Measurements from ENCODE around the gene FAM50B. TPM values are rescaled to one million over a fixed set of nuclear protein-coding genes. Genes with fewer than 3 reads are reported as not detected.
"Not testable (repeated sequence)": the region's sequence is repeated elsewhere in the genome, so short reads cannot be mapped to it uniquely, and the experiment has no call there.

Gene FAM50B
- total and polyA plus RNA-seq, 10 of the 15 experiments (the other 5 are each of a cell fraction or from before 2014, with no cell fraction given): 0.58 to 10.2 (median 5.9) TPM

DNA sequence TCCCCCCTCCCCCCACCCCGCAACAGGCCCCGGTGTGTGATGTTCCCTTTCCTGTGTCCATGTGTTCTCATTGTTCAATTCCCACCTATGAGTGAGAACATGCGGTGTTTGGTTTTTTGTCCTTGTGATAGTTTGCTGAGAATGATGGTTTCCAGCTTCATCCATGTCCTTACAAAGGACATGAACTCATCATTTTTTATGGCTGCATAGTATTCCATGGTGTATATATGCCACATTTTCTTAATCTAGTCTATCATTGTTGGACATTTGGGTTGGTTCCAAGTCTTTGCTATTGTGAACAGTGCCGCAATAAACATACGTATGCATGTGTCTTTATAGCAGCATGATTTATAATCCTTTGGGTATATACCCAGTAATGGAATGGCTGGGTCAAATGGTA lies 14.1 kb downstream of the FAM50B start:
- 84% methylated on average over 2 of the region's 5 CpGs for WGBS (ENCODE audit: insufficient coverage, insufficient replicate concordance, low lambda C conversion rate, missing lambda C conversion rate)
- H3K27me3 ChIP-seq (replicated peaks in 1 of 2; ENCODE audit: control insufficient read depth in 2 of 2, insufficient read depth in 2 of 2, low read length in 1 of 2); FAIRE-seq; POLR2A ChIA-PET; ATAC-seq; H3K9me3 ChIP-seq (replicated peaks; ENCODE audit: control insufficient read depth, insufficient read depth, low read length); H3K9ac ChIP-seq (ENCODE audit: control insufficient read depth, insufficient read depth, low read length); DNase-seq (ENCODE audit: low read depth, low spot score); H3K4me1 ChIP-seq (ENCODE audit: control insufficient read depth, insufficient read depth, low read length); H3K36me3 ChIP-seq (ENCODE audit: control insufficient read depth in 2 of 2, insufficient read depth in 2 of 2, low read length in 1 of 2); H3K27ac ChIP-seq (ENCODE audit: control insufficient read depth, insufficient read depth); SMC1A ChIA-PET (ENCODE audit: uncharacterized antibody, unreplicated experiment); RAD21 ChIA-PET (ENCODE audit: unreplicated experiment); H3K4me3 ChIP-seq; intact Hi-C loops (cut with micrococcal nuclease; ENCODE audit: unreplicated experiment); H4K20me1 ChIP-seq (ENCODE audit: control insufficient read depth, insufficient read depth); BruUV-seq (replicated peaks); H2AFZ ChIP-seq (ENCODE audit: control insufficient read depth, low read depth, low read length); H3K79me2 ChIP-seq (ENCODE audit: control insufficient read depth, insufficient read depth, low read length); in situ Hi-C loops (cut with MboI); H3K4me2 ChIP-seq (ENCODE audit: control insufficient read depth, insufficient read depth): not testable (repeated sequence)
- CTCF ChIA-PET: interaction anchor here (1.6 to 2.4 kb wide), 2 partner anchors 10 to 14 kb away, joined by 4 to 7 read pairs; partner anchors contain the start of gene FAM50B

DNA sequence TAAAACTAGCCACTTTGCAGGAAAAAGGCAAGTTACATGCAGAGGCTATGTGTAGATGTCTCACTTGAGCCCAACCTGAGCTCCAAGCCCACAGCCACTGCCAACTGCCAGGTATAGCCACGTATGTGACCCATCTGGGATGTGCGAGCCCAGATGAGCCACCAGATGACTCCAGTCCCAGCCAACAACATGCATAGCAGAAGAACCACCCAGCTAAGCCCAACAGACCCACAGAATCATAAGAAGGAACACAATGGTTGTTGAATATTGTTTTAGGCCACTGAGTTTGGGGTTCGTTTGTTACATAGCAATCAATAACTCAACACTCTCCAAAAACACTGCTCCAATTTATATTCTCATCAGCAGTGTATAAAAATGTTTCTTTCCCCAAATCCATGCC lies 16.3 kb downstream of the FAM50B start:
- Histone ChIP-seq H3K9me3 (replicated peaks; ENCODE audit: control insufficient read depth, insufficient read depth, low read length) (no peaks in the 10 kb centered on the region; the same call in 2 of the 3 replicates), H3K9ac (ENCODE audit: control insufficient read depth, insufficient read depth, low read length) (no peak overlapping the region), H3K79me2 (ENCODE audit: control insufficient read depth, insufficient read depth, low read length) (no peaks in the 10 kb centered on the region), H3K36me3 (ENCODE audit: control insufficient read depth in 2 of 2, insufficient read depth in 2 of 2, low read length in 1 of 2) (no peaks in the 10 kb centered on the region), H3K27ac (ENCODE audit: control insufficient read depth, insufficient read depth) (no peak overlapping the region), H3K27me3 (replicated peaks in 1 of 2; ENCODE audit: control insufficient read depth in 2 of 2, insufficient read depth in 2 of 2, low read length in 1 of 2) (no peaks in the 10 kb centered on the region; a peak in 1 of 4 replicates), H3K4me2 (ENCODE audit: control insufficient read depth, insufficient read depth) (no peak overlapping the region), H3K4me1 (ENCODE audit: control insufficient read depth, insufficient read depth, low read length) (no peaks in the 10 kb centered on the region), H3K4me3 (no peak overlapping the region), H4K20me1 (ENCODE audit: control insufficient read depth, insufficient read depth) (no peaks in the 10 kb centered on the region), H2AFZ (ENCODE audit: control insufficient read depth, low read depth, low read length) (no peak overlapping the region)
- CTCF ChIA-PET: no interaction called here
- RAD21 ChIA-PET (ENCODE audit: unreplicated experiment): no interaction called here
- no peak for DNase-seq (ENCODE audit: low read depth, low spot score)
- WGBS (ENCODE audit: insufficient coverage, insufficient replicate concordance, low lambda C conversion rate, missing lambda C conversion rate): 38% methylated on average over 3 of the region's 3 CpGs
- intact Hi-C loops (cut with micrococcal nuclease; ENCODE audit: unreplicated experiment) (no loop called here), in situ Hi-C loops (cut with MboI) (no loop called here)
- TF ChIP-seq SREBF1 (IDR thresholded peaks at IDR 0.05; ENCODE audit: low read length): no peak
- no peak for TF ChIP-seq CBFB (IDR thresholded peaks at IDR 0.05; ENCODE audit: low read depth)
- TF ChIP-seq CHD1 (IDR thresholded peaks at IDR 0.05; ENCODE audit: low read depth, low read length): no peak
- no peak for TF ChIP-seq CREB1 (IDR thresholded peaks at IDR 0.05; ENCODE audit: low read depth)
- TF ChIP-seq CREM (IDR thresholded peaks at IDR 0.05; ENCODE audit: low read depth): no peak
- TF ChIP-seq, protein P1, sequence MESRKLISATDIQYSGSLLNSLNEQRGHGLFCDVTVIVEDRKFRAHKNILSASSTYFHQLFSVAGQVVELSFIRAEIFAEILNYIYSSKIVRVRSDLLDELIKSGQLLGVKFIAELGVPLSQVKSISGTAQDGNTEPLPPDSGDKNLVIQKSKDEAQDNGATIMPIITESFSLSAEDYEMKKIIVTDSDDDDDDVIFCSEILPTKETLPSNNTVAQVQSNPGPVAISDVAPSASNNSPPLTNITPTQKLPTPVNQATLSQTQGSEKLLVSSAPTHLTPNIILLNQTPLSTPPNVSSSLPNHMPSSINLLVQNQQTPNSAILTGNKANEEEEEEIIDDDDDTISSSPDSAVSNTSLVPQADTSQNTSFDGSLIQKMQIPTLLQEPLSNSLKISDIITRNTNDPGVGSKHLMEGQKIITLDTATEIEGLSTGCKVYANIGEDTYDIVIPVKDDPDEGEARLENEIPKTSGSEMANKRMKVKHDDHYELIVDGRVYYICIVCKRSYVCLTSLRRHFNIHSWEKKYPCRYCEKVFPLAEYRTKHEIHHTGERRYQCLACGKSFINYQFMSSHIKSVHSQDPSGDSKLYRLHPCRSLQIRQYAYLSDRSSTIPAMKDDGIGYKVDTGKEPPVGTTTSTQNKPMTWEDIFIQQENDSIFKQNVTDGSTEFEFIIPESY (IDR thresholded peaks at IDR 0.05): no peak
- no peak for TF ChIP-seq SMC3 (IDR thresholded peaks at IDR 0.05; ENCODE audit: borderline replicate concordance, low read length)
- TF ChIP-seq ZSCAN29 (IDR thresholded peaks at IDR 0.05): no peak
- TF ChIP-seq MEF2A (IDR thresholded peaks at IDR 0.05; ENCODE audit: insufficient read depth, low read depth, low read length): no peak
- TF ChIP-seq MEF2B (IDR thresholded peaks at IDR 0.05; ENCODE audit: partially characterized antibody, poor library complexity, severe bottlenecking): no peak
- TF ChIP-seq JUND (IDR thresholded peaks at IDR 0.05; ENCODE audit: low read depth, low read length): no peak
- TF ChIP-seq, protein P2, sequence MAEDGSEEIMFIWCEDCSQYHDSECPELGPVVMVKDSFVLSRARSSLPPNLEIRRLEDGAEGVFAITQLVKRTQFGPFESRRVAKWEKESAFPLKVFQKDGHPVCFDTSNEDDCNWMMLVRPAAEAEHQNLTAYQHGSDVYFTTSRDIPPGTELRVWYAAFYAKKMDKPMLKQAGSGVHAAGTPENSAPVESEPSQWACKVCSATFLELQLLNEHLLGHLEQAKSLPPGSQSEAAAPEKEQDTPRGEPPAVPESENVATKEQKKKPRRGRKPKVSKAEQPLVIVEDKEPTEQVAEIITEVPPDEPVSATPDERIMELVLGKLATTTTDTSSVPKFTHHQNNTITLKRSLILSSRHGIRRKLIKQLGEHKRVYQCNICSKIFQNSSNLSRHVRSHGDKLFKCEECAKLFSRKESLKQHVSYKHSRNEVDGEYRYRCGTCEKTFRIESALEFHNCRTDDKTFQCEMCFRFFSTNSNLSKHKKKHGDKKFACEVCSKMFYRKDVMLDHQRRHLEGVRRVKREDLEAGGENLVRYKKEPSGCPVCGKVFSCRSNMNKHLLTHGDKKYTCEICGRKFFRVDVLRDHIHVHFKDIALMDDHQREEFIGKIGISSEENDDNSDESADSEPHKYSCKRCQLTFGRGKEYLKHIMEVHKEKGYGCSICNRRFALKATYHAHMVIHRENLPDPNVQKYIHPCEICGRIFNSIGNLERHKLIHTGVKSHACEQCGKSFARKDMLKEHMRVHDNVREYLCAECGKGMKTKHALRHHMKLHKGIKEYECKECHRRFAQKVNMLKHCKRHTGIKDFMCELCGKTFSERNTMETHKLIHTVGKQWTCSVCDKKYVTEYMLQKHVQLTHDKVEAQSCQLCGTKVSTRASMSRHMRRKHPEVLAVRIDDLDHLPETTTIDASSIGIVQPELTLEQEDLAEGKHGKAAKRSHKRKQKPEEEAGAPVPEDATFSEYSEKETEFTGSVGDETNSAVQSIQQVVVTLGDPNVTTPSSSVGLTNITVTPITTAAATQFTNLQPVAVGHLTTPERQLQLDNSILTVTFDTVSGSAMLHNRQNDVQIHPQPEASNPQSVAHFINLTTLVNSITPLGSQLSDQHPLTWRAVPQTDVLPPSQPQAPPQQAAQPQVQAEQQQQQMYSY (CRISPR knock-in tag; IDR thresholded peaks at IDR 0.05): no peak
- ATAC-seq: no peak
- SMC1A ChIA-PET (ENCODE audit: uncharacterized antibody, unreplicated experiment): no interaction called here
- FAIRE-seq: no peak
- POLR2A ChIA-PET: no interaction called here
- BruUV-seq (replicated peaks): no TSS peak

Data from GM12878 (cell line).